ENCODE results near the gene IL5RA.

IL5RA gene

DNA sequence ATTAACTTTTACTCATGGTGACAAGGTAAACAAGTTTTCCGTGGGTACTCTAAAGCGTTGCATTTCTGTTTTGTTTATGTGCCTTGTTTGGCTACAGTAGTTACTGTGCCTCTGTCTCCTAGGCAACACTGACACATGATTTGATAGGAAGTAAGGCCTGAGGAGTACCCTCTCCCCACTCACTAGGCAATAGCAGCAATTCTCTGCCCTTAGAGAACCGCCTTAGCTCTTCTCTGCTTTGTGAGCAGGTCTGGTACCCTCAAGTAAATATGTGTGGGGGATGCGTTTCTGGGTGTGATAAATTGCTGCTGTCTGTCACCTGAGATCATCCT, at the start of gene IL5RA:
Gene IL5RA, minus strand, starts transcription at position 76 of the 332 bp plus-strand sequence. CDS start 5,390 bp downstream, outside the sequence.
- DNase-seq, result peak; percentile 8

DNA sequence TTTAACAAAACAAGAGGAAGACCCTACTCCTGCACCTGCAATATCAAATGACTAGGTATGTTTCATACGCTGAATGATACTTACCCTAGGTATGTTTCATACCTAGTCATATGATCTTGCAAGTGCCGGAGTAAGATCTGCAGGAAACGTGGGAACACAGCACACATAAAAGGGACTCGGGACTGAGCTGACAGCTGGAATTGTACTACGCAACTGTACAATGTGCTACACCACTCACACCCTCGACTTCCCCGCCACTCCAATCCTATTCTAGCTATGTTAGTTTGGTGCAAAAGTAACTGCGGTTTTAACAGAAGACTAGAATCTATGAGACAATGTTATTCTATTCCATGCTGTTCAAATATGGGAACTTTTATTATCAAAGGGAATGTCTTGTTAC, 47.3 kb upstream of the IL5RA start:
- no peak for DNase-seq

DNA sequence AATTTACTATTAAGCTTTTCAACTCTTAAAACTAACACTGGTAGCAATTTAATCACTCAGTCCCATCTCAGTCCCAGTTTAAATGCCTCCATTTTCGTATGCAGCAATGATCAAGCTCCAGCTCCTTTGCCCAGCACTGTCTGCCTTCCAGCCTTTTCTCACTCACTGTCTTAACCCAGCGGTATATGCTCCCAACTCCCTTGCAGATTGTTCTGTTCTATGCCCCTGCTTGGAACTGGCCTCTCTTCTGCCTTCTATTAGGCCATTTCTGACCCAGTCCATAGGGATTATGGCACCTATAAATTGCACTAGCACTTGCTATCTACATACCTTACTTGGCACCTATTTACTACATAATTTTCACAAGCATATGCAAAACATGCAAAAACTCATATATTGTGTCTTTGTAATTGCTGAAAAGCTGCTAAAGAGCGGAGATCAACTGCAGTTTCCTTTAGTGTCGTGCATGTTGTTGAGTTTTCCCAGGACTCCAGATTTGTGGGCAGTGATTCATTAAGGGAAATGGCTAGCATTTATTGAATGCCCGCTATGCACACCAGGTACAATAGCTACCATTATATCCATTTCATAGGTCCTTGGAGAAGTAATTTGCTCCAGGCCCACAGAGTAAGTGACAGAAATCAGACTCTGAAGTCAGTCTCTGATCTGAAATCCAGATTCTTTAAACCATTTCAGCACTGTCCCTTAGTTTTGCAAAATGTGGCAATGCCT, 44.9 kb upstream of the IL5RA start:
- DNase-seq, result no peak

- no peak for DNase-seq
These were observed 41.3 kb upstream of the IL5RA start for GRCh38 chr3:3151513-3151912.

DNA sequence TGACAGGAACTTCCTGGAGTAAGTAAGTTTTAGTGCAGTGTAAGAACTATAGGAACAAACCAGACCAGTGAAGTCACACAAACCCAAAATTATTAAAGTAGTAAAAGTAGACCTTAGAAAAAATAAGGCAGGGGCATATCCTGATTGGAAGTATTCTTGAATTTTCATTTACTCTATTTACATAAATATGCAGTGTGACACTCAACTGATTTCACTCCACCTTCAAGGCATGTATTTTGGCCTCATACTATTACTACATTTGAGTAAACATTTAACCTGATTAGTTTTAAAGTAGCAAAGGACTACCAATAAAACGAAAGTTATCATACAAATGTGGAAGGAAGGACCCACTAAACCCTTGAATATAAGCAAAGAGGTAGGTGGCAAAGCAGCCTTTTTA, 39.4 kb upstream of the IL5RA start:
- no peak for DNase-seq

GRCh38 chr3:3145831-3146230, 35.7 kb upstream of the IL5RA start:
- DNase-seq, result no peak

DNA sequence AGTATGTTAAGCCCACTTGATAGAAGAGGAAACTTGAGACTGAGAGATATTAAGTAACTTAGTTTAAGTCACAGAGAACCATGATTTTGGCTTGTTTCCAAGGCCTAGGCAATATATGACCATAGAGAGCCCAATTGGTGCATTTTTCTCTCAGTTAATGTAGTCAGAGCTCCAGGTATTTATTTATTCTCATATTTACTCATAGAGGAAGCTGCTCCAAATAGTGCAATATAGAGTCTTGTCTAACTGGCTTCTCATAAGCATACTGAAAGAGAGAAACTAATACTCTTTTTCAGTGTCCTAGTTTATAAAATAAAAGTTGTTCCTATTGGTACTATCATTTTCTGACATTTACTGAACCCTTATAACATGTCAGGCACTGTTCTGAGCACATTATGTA, 31.8 kb upstream of the IL5RA start:
- no peak for DNase-seq

DNA sequence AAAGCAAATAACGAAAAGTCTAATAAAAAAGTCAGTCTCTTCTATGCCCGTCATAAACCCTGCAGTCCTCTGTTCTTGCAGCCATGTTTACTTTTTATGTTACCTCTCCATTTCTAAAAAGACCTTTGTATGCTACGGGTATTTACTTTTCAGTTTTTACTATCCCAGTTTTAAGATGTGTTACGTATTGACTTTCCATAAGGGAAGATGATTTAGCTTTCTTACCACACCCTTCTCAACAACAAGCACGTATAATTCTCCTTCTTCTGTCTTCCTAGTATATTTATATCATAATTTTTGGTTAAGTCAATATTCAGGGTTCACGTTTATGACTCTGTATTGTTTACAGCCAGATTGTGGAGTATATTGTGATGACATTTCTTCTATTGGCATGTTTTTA, 27.4 kb upstream of the IL5RA start:
- no peak for DNase-seq

GRCh38 chr3:3134750-3135448, 24.7 kb upstream of the IL5RA start:
- DNase-seq, result no peak

GRCh38 chr3:3133500-3133899, 23.3 kb upstream of the IL5RA start:
- DNase-seq, result no peak

DNA sequence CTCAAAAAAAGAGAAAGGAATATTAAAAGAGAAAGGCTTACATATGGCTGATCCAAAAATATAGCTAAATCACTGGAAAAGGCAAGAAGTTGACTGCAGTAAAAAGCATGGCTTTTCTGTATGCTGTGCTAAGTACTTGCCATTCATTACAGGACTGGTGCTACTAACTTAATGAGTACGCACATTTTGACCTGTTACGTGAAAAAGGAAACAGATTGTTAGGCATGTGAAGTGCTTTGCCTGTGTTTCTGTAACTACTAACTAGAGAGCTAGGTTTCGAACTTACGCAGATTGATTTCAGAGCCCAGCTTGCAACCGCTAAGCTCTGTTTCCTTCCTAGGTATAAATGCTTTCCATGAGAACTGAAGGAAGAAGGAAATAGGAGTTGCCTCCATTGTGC, 19.4 kb upstream of the IL5RA start:
- DNase-seq, result no peak

DNA sequence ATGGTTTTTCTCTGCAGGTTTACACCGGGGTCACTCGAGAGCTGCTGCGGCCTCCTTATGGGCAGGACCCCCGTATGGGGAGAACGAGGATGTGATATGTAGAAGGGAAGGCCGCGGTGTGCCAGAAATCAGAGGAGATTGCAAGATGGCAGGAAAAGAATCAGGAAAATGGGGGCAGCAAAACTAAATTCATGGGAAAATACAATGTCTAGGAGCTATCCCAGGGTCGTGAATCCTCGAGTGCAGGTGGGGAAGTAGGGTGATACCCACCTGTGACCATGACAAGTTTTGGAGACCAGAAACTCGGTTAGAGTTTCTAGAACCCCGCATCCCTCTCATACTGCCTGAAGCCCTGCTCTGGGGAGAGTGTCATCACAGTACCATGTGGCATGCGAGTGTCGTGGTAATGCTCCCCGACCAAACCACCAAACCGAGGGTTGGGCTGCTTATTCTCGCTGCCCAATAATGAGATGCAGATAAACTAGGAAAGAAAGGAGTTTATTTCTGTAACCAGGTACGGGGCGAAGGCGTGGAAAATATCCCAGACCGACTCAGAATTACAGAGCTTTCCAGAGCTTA, 17.3 kb upstream of the IL5RA start:
- no peak for DNase-seq

DNA sequence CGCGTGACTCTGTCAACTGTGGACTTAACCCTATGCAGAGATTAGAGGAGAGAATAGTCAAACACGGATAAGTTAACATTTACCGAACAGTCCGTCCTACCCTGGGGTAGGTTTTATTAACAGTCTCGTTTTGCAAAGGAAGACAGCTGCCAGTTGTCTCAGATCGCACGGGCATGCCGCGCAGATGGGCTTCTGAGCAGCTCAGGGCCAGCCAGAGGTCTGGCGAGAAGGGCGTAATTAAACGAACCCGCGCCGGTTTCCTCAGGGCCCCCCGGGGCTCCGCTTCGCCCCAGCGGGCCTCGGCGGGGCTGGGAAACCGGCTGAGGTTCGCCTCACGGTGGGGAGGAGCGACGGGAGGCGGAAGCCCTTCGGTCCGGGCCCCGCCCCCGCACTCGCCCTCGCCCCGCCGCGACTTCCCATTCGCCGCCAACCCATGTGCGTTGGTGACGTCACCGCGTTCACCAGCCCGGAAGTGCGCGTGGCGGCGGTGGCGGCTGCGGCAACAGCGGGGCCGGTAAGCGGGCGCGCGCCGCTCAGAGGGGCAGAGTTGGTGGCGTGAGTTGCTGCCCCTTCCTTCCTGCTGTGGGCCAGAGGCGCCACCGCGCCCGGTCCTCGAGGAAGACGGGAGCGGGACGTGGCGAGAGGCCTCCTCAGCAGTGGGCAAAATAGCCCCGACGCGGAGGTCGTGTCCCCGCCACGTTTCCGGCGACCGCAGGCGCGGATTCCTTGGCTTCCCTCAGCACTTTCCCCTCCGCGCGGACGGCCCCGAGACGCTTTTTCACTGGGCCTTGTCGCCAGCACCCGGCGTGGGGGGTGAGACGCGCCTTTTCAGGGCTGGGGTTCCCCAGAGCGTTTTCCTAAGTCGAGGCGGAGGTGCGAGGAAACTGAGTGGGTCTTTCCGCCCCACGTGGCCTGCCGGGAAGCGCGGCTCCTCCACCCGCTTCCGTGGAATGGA, 16.6 kb upstream of the IL5RA start, which contains the start of gene TRNT1:
Gene TRNT1, plus strand, starts transcription at position 464 of the 955 bp plus-strand sequence. CDS start 2,101 bp downstream, outside the sequence.
- peak; percentile 88 for DNase-seq

- no peak for DNase-seq
These were observed 15.8 kb upstream of the IL5RA start for GRCh38 chr3:3125977-3126376.

GRCh38 chr3:3119393-3119851, 9.2 kb upstream of the IL5RA start:
- no peak for DNase-seq

DNA sequence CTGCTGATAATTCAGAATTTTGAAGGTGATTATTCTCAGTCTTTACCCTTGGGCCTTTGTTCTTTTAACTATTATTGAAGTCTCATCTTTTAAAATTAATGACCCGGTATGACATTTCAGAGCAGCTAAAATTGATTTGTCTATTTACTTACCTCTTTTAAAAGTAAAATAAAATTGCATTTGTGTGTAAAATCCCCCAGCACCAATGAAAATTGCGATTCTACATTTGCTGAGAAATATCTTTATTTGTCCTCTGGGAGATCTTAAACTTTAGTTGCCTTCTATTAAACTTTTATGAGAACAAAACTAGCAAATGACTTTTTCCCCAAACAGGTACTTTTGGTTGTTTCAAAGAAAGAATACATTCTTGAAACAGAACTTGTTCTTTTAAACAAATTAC, 7.5 kb upstream of the IL5RA start:
- DNase-seq, result no peak

DNA sequence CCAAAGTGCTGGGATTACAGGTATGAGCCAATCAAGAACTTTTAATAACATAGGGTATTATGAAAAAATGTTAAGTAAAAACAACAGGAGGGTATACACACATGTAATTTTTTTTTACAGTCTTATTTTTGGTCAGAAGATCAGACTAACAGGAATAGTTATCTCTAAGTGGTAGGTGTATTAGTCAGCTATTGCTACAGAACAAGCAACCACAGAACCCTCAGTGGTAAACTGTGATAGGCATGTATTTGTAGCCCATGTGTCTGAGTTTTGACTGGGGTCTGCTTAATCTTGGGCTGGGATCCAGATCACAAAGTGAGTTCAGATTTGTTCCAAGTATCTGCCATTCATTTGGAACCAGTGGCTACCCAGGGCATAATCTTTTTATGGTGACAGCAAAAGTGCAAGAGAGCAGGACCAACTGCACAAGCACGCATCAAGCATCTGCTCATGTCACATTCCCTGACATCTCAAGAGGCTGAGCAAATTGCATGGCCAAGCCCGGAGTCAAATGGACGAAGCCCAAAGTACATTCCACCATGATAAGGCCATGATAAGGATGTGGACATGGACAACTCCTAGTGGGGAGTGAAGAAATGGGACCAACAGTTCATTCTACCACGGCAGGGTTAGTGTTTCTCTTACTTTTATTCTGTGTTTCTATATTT, 3.0 kb upstream of the IL5RA start:
- DNase-seq, result no peak

DNA sequence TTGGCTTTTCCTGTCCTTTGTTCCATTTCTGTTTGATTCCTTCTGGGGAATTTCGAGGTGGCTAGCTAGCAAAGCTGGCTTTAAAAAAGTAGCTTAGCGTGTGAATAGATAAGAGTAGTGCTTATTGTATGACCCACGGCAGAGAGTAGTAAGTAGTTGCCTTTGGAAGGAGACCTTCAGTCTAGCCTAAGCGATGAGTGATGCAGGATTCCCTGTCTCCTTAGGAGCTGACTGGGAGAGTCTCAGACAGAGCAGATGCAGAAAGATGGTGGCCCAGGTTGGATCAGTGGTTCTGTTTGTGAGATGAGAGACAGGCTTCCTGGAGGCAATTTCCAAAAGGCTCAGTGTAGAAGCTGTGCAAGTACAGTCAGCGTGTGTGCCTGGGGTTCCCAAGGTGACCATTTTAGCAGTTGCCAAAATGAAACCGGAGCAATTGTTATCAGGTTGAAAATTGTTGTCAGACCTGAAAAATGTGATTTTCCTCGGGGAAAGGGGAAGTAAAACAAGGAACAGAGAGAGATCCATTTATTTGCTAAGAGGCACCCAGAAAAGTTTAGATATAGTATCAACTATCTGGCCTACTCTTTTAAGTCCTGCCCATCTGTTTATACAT, 681 bp upstream of the IL5RA start:
- DNase-seq, result no peak

DNA sequence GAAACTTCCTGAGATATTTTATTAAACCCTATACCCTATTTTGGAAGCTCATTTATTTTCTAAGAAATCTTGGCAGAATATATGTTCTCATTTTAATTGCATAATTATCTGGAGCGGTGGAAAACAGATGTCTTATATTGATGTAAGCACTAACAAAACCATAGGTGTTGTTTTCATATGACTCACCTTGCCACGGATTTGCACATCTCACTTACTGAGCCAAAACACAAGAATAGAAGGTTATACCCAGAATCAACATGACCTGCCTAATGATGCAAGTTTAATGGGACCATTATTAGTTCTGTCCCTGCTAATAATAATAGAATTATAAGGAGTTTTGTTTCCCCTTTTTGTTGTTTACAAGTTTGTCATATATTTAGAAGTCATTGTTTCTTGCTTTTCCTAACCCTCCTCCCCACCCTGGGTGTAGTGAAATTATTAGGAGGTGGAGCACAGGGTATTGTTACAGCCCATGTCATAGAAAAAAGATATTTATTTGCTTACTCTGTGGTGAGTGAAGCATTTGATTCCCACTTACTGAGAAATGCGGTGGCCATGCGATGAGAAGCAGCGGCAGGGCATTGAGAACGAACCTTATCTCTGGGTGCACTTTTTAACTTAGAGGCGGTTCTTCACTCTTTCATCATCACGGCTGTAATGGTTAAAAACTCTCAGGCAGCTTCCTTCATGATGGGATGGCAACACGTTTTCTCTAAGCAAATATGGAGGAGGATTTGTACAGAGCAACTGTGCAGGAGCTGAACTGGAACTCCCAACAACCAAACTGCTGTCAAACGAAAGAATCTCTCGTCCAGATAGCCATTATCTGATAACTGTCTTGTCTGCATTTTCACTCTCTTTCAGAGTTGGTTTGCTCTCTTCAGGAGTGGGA, 521 bp downstream of the IL5RA start:
- DNase-seq, result no peak

DNA sequence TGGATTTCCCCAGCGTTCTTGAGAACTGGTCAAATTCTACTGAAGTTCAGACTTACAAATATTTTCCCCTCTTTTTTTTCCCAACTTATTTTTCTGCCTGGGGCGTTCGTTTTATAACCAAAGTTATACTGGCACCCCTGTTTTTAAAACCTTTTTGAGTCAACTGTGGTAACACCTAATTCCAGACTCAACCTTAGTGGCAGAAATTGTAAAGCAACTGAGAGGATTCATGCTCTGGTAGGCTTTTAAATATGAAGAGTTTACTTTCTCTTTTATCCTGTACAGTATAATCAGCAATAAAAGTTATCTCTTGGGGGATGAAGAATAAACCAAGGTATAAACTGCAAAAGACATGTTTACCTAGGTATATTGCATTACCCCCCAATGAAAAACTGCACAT, 2.3 kb downstream of the IL5RA start:
- DNase-seq, result no peak

DNA sequence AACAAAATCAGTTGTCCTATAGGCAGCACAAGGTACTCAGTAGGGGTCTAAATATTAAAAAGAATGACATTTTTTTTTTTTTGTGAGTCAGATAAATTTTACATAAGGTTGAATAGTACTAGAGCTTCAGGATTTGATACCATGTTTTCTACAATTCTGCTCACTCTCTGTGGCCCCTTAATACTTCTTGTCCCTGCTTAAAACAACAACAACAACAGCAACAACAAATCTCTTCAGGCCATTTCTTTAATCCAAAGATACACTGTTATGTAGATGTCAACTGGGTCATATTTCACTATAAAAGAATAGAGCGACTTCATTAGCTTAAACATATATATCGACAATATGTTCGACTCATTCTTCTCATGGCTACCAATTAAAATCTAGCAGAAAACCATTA, 3.0 kb downstream of the IL5RA start:
- DNase-seq, result no peak

Data from NCI-H1092 (cell line).